Ovary (tissue), 9 donors: ENCODE results near the gene UQCR11. TPM values are rescaled to one million over a fixed set of nuclear protein-coding genes. Genes with fewer than 3 reads are reported as not detected.

Experiments used
- DNase-seq, 5 donors: peaks; one replicate each; pipeline ENCODE4 v3.0.0-alpha.2; 2019 to 2020
- H3K27ac ChIP-seq, 2 donors: fragments of 200-600 bp; one replicate each; pipeline versions ENCODE4 v1.5.1 to v1.8.0; 2019 to 2022
- H3K27me3 ChIP-seq: fragments of 200-600 bp; one replicate; pipeline ENCODE4 v1.8.0; 2022
- H3K36me3 ChIP-seq: fragments of 200-600 bp; sonication (generic); one replicate; pipeline ENCODE4 v1.5.1; 2019
- H3K4me1 ChIP-seq: one replicate; pipeline ENCODE4 v1.8.1; 2013; ENCODE audit warnings: mild to moderate bottlenecking, moderate library complexity; ENCODE audit not compliant: insufficient read depth
- H3K4me3 ChIP-seq: fragments of 200-600 bp; sonication (generic); one replicate; pipeline ENCODE4 v1.5.1; 2017
- H3K9me3 ChIP-seq, 2 donors: fragments of 200-600 bp in 1 of 2; sonication (generic) in 1 of 2; one replicate each; pipeline versions ENCODE4 v1.5.1 to v1.8.1; 2013 to 2019; ENCODE audit warnings: mild to moderate bottlenecking in 1 of 2, moderate library complexity in 1 of 2
- EP300 ChIP-seq: sonication (generic); formaldehyde crosslinking; IDR thresholded peaks from one replicate; pipeline ENCODE4 v1.6.1; 2017; ENCODE audit warnings: antibody characterized with exemption
- POLR2A ChIP-seq: fragments of 450-650 bp; IDR thresholded peaks from one replicate; pipeline ENCODE4 v1.6.1; 2017; ENCODE audit warnings: antibody characterized with exemption, mild to moderate bottlenecking, moderate library complexity
- WGBS, 3 donors: extraction: QIAGEN DNeasy Blood & Tissue Kit in 1 of 3; methylation state at CpG; one replicate each; pipeline versions ENCODE4 v1.1.5 to v1.1.7; 2013 to 2017; 5-methylcytosine and 5-hydroxymethylcytosine counted together
- intact Hi-C, 4 donors: fragments of 100-400 bp; cut with DNase I; formaldehyde crosslinking; loops; one replicate each; pipeline versions ENCODE4 v1.11.0 to v1.15.1; 2022 to 2023
- polyA plus RNA-seq, 2 donors: library from polyadenylated mRNA; stranded (reverse); fragments of 200-250 nt in 1 of 2; fragments of 350-450 nt in 1 of 2; fragmentation: Illumina TruSeq in 1 of 2; extraction: RNeasy Lipid Tissue Mini Kit (QIAGEN cat#74804) in 1 of 2; gene quantifications; one replicate each; pipeline ENCODE4 v1.2.3, GENCODE V29; 2013 to 2014
- total RNA-seq, 7 donors: library from RNA; depleted of rRNA in 2 of 7; stranded (reverse); fragments of >200 nt in 2 of 7; fragmentation: NEBNext Ultra II Directional in 3 of 7; extraction: Animal tissue kit (Norgen Biotek cat#: 25700) in 3 of 7; gene quantifications; one replicate each; pipeline versions ENCODE4 v1.1.0 to v1.2.4, GENCODE V29; 2016 to 2023
- TF ChIP-seq, protein P1 (sequence below), 3 donors: fragments of 450-650 bp in 2 of 3; fragments of 200-600 bp in 1 of 3; IDR thresholded peaks; one replicate each; pipeline versions ENCODE4 v1.5.1 to v1.8.0; 2016 to 2022; ENCODE audit warnings: antibody characterized with exemption in 3 of 3, mild to moderate bottlenecking in 1 of 3
- donor health status: DM: no; HTN: no; CAD: no; lungs with moderate emphysema.
- donor health status: DM: no; HTN: no; CAD: no.
- donor health status: Bipolar disorder and iron deficiency.
- donor health status: DM: yes; HTN: yes; CAD: no.
- donor health status: DM: no; HTN: no; CAD: no.
- donor health status: DM: yes; HTN: yes; CAD: no.

Gene UQCR11
- total and polyA plus RNA-seq, 9 donors: 39.5 to 132 (median 92.9) TPM

DNA sequence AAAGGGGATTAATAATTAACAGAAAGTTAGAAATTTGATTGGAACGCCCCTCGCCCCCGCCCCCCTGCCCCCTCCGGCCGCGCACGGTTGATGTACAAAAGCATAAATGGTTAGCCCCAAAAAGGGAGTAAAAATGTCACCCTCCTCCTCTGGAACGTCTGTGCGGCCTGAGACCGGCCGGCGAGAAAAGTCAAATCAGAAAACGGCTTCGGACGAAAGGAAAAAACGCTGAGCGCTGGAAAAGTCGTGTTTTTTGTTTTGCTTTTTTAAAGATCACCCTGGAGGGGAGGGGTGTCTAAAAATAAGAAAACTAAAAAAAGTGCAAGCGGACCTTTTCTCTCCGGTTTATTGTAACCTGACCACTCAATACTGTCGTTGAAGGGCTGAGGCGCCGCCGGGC lies 50.3 kb downstream of the UQCR11 start:
- TF ChIP-seq EP300 (no peak), POLR2A (no peak)
- TF ChIP-seq, protein P1, sequence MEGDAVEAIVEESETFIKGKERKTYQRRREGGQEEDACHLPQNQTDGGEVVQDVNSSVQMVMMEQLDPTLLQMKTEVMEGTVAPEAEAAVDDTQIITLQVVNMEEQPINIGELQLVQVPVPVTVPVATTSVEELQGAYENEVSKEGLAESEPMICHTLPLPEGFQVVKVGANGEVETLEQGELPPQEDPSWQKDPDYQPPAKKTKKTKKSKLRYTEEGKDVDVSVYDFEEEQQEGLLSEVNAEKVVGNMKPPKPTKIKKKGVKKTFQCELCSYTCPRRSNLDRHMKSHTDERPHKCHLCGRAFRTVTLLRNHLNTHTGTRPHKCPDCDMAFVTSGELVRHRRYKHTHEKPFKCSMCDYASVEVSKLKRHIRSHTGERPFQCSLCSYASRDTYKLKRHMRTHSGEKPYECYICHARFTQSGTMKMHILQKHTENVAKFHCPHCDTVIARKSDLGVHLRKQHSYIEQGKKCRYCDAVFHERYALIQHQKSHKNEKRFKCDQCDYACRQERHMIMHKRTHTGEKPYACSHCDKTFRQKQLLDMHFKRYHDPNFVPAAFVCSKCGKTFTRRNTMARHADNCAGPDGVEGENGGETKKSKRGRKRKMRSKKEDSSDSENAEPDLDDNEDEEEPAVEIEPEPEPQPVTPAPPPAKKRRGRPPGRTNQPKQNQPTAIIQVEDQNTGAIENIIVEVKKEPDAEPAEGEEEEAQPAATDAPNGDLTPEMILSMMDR (IDR thresholded peaks at IDR 0.05): no peak
- 77 to 87% (median 78%) methylated on average over 24 of the region's 24 CpGs for WGBS, 3 donors
- Histone ChIP-seq H3K9me3 (no peaks in the 10 kb centered on the region), H3K4me1 (no peaks in the 10 kb centered on the region), H3K4me3 (no peak overlapping the region), H3K27me3 (no peaks in the 10 kb centered on the region), H3K27ac (no peak overlapping the region), H3K36me3 (no peaks in the 10 kb centered on the region)
- DNase-seq: no peak
- intact Hi-C loops: loop anchor here in 3 of 4 donors (10.0 kb wide), 3 partner anchors 100 to 210 kb away; partner anchors contain the start of gene TCF3 (in 1 of the 3)

DNA sequence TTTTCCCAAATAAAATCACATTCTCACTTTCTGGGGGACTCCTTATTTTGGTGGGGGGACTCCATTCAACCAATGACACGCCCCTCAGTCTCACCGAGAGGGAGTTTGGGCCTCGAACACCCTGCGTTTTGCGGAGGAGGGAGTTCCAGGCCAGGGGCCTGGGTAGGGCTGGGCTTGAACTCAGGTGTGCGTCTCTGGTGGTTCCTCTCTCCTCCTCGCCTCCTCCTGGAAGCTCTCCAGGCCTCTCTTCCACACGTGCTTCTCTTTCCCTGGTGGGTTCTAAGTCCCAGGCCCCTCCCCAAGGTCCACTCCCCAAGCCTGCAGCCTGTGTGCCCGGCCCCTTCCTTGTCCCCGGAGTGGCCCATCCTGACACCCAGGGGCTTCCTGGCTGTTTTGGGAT lies 51.8 kb downstream of the UQCR11 start:
- Histone ChIP-seq H3K27me3 (no peaks in the 10 kb centered on the region), H3K4me3 (no peak overlapping the region), H3K4me1 (no peaks in the 10 kb centered on the region), H3K9me3 (no peaks in the 10 kb centered on the region), H3K36me3 (no peaks in the 10 kb centered on the region), H3K27ac (no peak overlapping the region)
- 76 to 78% (median 77%) methylated on average over 10 of the region's 10 CpGs for WGBS, 3 donors
- TF ChIP-seq, protein P1 (IDR thresholded peaks at IDR 0.05): no peak
- no peak for TF ChIP-seq POLR2A
- no peak for TF ChIP-seq EP300
- intact Hi-C loops: loop anchor here in 3 of 4 donors (10.0 kb wide), 3 partner anchors 101 to 211 kb away; partner anchors contain the start of gene TCF3 (in 1 of the 3)
- DNase-seq: no peak

DNA sequence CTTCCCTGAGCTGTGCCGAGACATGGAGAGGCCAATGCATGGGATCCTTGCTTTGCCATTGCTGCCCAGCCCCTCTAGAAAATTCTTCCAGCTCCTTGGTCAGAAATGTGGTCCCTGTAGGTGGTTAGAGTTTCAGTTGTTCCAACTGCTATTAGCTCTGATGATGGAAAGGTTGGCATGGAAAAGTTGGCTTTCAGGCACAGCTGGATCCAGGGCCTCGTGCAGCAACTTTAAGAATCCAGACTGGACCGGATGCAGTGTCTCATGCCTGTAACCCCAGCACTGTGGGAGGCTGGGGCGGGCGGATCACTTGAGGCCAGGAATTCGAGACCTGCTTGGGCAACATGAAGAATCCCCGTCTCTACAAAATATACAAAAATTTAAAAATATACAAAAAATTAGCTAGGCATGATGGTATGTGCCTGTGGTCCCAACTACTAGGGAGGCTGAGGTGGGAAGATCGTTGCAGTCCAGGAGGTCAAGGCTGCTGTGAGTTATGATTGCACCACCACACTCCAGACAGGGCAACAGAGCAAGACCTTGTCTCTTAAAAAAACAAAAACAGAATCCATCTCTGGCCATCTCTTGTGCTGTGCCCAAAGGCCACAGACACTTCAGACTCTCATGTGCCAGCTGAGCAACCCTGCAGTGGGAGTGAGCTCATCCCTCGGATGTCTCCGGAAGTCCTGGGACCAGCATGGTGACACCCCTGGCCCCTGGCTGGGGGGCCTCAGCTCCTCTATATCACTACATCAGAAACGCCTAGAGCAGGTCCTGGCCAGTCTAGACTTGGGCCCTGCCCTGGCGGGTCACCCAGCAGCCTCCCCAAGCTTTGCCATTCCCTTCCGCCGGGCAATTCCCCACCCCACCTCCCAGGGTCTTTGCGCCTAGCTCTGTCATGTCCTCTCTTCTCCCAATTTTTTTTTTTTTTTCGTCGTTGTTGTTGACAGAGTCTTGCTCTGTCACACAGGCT lies 53.9 kb downstream of the UQCR11 start:
- H3K4me1 ChIP-seq: no peaks in the 10 kb centered on the region
- no peaks in the 10 kb centered on the region for H3K9me3 ChIP-seq
- H3K27ac ChIP-seq: no peak overlapping the region
- DNase-seq: no peak
- intact Hi-C loops: loop anchor here in 3 of 4 donors (10.0 kb wide), 3 partner anchors 103 to 213 kb away; partner anchors contain the start of gene TCF3 (in 1 of the 3)
- TF ChIP-seq, protein P1 (IDR thresholded peaks at IDR 0.05): no peak
- TF ChIP-seq POLR2A (no peak), EP300 (no peak)
- no peaks in the 10 kb centered on the region for H3K27me3 ChIP-seq
- H3K36me3 ChIP-seq: no peaks in the 10 kb centered on the region
- WGBS, 3 donors: 64 to 79% (median 67%) methylated on average over 17 of the region's 17 CpGs
- H3K4me3 ChIP-seq: no peak overlapping the region

DNA sequence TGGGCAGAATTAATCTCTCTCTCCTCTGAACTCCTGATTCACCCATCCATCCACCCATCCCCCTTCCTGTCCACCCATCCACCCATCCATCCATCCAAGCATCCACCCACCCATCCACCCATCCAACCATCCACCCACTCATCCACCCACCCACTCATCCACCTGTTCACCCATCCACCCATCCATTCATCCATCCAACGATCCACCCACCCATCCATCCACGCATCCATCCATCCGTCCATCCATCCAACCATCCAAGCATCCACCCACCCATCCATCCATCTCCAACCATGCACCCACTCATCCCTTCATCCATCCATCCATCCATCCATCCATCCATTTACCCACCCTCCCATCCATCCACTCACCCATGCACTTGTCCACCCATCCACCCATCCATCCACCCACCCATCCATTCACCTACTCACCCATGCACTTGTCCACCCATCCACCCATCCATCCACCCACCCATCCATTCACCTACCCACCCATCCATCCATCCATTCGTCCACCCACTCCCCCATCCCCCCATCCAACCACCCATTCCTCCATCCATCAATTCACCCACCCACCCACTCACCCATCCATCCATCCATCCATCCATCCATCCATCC lies 55.8 kb downstream of the UQCR11 start:
- no peak overlapping the region for H3K27ac ChIP-seq
- 80 to 85% (median 85%) methylated on average over 4 of the region's 4 CpGs for WGBS, 3 donors
- TF ChIP-seq EP300 (no peak), POLR2A (no peak)
- TF ChIP-seq, protein P1 (IDR thresholded peaks at IDR 0.05): no peak
- no peaks in the 10 kb centered on the region for H3K4me1 ChIP-seq
- DNase-seq: no peak
- H3K9me3 ChIP-seq: no peaks in the 10 kb centered on the region
- H3K36me3 ChIP-seq: no peaks in the 10 kb centered on the region
- intact Hi-C loops: loop anchor here in 3 of 4 donors (5.0 to 10.0 kb wide), 5 partner anchors 108 to 275 kb away; partner anchors contain the start of gene ATP8B3 (in 1 of the 3)
- no peak overlapping the region for H3K4me3 ChIP-seq
- H3K27me3 ChIP-seq: no peaks in the 10 kb centered on the region
